Measurements from ENCODE around the gene PHF23.

DNA sequence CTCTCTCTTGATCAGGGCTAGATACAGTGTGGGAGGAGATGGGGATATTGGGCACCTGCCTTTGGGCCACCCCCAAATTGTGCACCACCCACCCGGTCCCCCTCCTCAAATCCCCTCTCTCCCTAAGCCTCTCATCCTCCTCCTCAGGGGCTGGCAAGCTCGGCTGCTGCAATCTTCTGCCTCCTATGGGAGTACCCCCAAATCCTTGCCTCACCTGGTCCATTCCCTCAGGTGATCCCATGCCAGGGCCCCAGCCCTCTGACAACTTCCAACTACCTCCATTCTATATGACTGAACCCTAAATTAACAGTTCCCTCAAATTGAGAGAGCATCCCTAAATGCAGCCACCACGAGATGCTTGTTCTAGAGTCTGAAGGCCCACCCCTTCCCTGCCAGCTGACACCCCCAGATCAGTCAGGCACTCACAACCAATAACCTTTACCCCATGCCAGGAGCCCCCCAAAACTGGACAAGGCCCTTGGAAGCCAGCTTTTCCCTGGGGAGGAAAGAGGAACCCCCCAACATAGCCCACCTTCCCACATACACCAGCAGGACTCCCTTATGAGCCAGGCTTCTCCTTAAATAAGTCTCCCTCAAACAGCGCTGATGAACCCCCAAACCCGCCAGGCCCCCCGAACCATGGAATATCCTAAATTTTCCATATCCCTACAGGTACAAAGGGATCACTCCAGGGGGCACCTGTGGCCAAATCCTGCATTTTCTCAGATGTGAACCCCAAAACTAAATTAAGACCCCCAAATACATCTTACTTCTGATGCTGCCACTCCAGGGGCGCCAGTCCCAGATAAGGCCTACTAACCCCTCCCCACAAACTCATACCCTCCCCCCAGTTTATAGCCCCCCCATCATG lies 22.8 kb downstream of the PHF23 start:
- TF ChIP-seq, protein P1, sequence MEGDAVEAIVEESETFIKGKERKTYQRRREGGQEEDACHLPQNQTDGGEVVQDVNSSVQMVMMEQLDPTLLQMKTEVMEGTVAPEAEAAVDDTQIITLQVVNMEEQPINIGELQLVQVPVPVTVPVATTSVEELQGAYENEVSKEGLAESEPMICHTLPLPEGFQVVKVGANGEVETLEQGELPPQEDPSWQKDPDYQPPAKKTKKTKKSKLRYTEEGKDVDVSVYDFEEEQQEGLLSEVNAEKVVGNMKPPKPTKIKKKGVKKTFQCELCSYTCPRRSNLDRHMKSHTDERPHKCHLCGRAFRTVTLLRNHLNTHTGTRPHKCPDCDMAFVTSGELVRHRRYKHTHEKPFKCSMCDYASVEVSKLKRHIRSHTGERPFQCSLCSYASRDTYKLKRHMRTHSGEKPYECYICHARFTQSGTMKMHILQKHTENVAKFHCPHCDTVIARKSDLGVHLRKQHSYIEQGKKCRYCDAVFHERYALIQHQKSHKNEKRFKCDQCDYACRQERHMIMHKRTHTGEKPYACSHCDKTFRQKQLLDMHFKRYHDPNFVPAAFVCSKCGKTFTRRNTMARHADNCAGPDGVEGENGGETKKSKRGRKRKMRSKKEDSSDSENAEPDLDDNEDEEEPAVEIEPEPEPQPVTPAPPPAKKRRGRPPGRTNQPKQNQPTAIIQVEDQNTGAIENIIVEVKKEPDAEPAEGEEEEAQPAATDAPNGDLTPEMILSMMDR (IDR thresholded peaks at IDR 0.05 in 8 of 11, conservative IDR thresholded peaks at IDR 0.05 in 3 of 11) = no peak
- TF ChIP-seq POLR2A (IDR thresholded peaks at IDR 0.05) = no peak
